ENCODE results near the gene TULP3. TPM values are rescaled to one million over a fixed set of nuclear protein-coding genes. Genes with fewer than 3 reads are reported as not detected.
A peak's percentile ranks its signal among the peaks of the same experiment; 100 is the strongest.

TULP3 gene, protein sequence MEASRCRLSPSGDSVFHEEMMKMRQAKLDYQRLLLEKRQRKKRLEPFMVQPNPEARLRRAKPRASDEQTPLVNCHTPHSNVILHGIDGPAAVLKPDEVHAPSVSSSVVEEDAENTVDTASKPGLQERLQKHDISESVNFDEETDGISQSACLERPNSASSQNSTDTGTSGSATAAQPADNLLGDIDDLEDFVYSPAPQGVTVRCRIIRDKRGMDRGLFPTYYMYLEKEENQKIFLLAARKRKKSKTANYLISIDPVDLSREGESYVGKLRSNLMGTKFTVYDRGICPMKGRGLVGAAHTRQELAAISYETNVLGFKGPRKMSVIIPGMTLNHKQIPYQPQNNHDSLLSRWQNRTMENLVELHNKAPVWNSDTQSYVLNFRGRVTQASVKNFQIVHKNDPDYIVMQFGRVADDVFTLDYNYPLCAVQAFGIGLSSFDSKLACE
- 10 to 100 TPM; 20.1 to 32.3 (median 22.3) TPM for total RNA-seq

DNA sequence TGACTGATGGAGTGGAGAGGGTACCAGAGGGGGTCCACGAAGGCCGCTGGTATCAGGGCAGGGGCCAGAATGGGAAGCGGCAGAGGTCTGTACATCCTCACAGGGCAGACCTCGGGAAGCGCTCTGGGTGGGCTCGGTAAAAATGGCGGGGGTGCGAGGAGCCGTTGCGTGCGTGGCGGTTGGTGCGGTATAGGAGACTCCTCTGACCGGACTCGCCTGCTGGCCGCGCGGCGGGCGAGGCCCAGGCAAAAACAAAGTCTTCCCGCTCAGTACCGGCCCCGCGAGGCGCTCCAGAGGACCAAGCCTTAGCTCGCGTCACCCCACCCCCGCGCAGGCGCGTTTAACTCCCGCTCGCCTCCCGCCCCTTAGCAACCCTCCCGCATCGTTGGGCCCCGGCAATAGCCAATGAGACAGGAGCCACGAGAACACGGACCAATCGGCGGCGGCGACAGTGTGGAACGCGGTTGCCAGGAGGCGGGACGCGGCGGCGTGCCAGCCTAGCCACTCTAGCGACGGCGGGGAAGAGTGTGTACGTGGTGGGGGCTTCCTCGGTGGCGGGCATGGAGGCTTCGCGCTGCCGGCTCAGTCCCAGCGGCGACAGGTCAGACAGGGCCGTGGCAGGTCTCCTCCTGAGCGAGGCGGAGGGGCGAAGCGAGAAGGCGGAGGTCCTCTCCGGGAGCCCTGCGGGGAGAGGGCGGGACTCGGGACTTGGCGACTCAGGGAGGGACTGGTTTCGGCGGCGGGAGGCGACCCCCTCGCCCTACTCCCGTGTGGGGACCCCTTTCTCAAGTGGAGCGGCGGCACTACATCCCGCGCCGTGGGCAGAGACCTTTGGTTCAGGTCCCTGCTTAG, at the start of gene TULP3:
Gene TULP3 (plus strand): TSS at position 504 of the 852 bp plus-strand sequence. CDS start 57 bp downstream, at position 561.
- Histone ChIP-seq H3K36me3 (peaks cover 0 to 3% of the 10 kb centered on the region in 2 donors), H3K4me3 (replicated peaks in 1 of 3) (peak within 1 kb of the TSS; percentile 53 to 91 (median 88)), H3K9me3 (no peaks in the 10 kb centered on the region), H3K27ac (peak within 1 kb of the TSS; percentile 84 to 95 (median 91)), H3K27me3 (no peaks in the 10 kb centered on the region), H3K4me1 (peaks cover 11 to 20% of the 10 kb centered on the region in 2 donors)
- TF ChIP-seq POLR2A (IDR thresholded peaks at IDR 0.05), result peak; percentile 47 to 92
- TF ChIP-seq, protein P1, sequence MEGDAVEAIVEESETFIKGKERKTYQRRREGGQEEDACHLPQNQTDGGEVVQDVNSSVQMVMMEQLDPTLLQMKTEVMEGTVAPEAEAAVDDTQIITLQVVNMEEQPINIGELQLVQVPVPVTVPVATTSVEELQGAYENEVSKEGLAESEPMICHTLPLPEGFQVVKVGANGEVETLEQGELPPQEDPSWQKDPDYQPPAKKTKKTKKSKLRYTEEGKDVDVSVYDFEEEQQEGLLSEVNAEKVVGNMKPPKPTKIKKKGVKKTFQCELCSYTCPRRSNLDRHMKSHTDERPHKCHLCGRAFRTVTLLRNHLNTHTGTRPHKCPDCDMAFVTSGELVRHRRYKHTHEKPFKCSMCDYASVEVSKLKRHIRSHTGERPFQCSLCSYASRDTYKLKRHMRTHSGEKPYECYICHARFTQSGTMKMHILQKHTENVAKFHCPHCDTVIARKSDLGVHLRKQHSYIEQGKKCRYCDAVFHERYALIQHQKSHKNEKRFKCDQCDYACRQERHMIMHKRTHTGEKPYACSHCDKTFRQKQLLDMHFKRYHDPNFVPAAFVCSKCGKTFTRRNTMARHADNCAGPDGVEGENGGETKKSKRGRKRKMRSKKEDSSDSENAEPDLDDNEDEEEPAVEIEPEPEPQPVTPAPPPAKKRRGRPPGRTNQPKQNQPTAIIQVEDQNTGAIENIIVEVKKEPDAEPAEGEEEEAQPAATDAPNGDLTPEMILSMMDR (IDR thresholded peaks at IDR 0.05), result peak in 1 of 6 experiments; percentile 13
- WGBS, 2 donors, result 1% methylated on average over 18 to 20 of the region's 83 CpGs
- DNase-seq, result peak; percentile 99
- intact Hi-C loops (cut with DNase I), result no loop called here

DNA sequence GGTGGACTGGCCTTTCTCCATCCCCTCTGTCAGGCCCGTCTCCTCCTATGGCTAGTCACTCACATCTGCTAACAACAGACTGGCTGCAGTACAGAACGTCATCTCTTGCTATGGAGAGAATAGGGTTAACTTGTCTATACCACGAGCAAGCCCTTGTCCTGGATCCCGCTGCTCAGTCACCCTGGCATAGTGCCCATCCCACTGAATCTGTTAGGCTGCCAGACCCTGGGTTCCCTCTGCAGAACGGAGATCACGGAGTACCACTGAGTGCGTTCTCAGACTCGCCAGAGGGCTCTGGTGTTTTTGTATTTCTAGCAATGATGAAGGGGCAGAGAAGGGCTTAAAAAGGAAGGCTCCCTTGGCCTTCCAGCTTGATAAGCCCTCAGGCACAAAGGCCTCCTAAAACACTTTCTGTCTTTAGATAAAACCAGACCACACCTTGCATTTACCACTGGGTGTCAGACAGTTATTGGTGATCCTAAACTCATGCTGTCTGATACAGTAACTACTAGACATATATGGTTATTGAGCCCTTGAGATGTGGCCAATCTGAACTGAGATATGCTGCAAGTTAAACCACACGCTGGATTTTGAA, 49.5 kb upstream of the TULP3 start:
- Histone ChIP-seq H3K27me3 (no peaks in the 10 kb centered on the region), H3K4me3 (replicated peaks in 1 of 3) (no peak overlapping the region), H3K9me3 (no peaks in the 10 kb centered on the region), H3K36me3 (no peaks in the 10 kb centered on the region), H3K27ac (peak overlapping the region in 1 of 3 donors; percentile 23), H3K4me1 (peaks cover 6 to 12% of the 10 kb centered on the region in 2 donors)
- DNase-seq, result peak; percentile 69 to 76
- WGBS, 2 donors, result 36 to 39% methylated on average over 9 of the region's 9 CpGs
- TF ChIP-seq, protein P1 (IDR thresholded peaks at IDR 0.05), result no peak
- no peak for TF ChIP-seq POLR2A (IDR thresholded peaks at IDR 0.05)
- intact Hi-C loops (cut with DNase I), result no loop called here

DNA sequence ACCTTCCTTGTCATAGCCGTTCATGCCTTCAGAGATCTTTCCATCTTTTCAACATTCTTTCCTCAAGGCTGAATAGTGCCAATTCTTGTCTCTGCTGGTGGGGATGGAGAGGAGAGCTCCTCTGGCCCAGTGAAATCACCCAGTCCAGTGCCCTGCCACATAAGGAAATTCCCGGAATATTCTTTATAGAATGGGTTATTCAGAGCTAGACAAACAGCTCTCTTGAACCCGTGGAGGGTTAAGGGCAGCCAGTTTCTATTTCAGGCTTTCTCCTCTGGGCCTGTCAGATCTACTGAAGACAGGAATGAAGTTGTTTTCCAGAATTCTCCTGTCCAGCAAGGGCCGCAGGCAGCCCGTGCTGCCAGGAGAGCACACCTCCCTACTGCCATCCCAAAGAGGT, 47.7 kb upstream of the TULP3 start:
- Histone ChIP-seq H3K36me3 (no peaks in the 10 kb centered on the region), H3K9me3 (no peaks in the 10 kb centered on the region), H3K4me3 (replicated peaks in 1 of 3) (no peak overlapping the region), H3K4me1 (peaks cover 6 to 14% of the 10 kb centered on the region in 2 donors), H3K27ac (no peak overlapping the region), H3K27me3 (no peaks in the 10 kb centered on the region)
- no peak for TF ChIP-seq POLR2A (IDR thresholded peaks at IDR 0.05)
- TF ChIP-seq, protein P1 (IDR thresholded peaks at IDR 0.05), result no peak
- 72 to 83% methylated on average over 5 of the region's 5 CpGs for WGBS, 2 donors
- no peak for DNase-seq
- intact Hi-C loops (cut with DNase I), result no loop called here

DNA sequence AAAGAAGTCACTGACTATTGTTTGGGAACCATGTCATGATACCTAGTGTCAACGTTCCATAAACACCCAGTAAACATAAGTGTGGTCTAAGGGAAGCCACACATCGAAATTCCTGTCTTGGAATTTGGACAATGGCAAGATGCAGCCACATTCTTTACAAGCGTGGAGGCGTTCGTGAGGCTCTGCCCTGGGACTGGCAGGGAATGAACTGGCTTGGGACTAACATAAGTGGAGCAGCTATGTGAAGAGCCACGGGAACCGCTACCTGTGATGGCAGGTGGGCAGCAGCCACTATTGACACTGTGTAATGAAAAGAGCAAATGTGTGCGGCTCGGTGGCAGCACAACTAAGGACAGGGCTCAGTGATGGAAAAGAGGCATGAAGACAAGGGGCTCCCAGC, 45.9 kb upstream of the TULP3 start:
- Histone ChIP-seq H3K4me1 (peaks cover 13 to 31% of the 10 kb centered on the region in 2 donors), H3K36me3 (no peaks in the 10 kb centered on the region), H3K27me3 (no peaks in the 10 kb centered on the region), H3K27ac (no peak overlapping the region), H3K4me3 (replicated peaks in 1 of 3) (no peak overlapping the region), H3K9me3 (no peaks in the 10 kb centered on the region)
- no peak for TF ChIP-seq POLR2A (IDR thresholded peaks at IDR 0.05)
- TF ChIP-seq, protein P1 (IDR thresholded peaks at IDR 0.05), result no peak
- 87 to 88% methylated on average over 9 of the region's 9 CpGs for WGBS, 2 donors
- no peak for DNase-seq
- intact Hi-C loops (cut with DNase I), result no loop called here
